GM18498 (cell line): ENCODE measurements around the gene LAMB4.

ENCODE experiments used
- ATAC-seq: cut with Tn5 transposase; IDR thresholded peaks from one replicate; pipeline ENCODE4 v1.9.1; 2021; ENCODE audit warnings: mild to moderate bottlenecking, moderate library complexity; ENCODE audit not compliant: unreplicated experiment

The LAMB4 gene

GRCh38 chr7:107999779-108000560, 130.2 kb downstream of the LAMB4 start:
- ATAC-seq: no peak

DNA sequence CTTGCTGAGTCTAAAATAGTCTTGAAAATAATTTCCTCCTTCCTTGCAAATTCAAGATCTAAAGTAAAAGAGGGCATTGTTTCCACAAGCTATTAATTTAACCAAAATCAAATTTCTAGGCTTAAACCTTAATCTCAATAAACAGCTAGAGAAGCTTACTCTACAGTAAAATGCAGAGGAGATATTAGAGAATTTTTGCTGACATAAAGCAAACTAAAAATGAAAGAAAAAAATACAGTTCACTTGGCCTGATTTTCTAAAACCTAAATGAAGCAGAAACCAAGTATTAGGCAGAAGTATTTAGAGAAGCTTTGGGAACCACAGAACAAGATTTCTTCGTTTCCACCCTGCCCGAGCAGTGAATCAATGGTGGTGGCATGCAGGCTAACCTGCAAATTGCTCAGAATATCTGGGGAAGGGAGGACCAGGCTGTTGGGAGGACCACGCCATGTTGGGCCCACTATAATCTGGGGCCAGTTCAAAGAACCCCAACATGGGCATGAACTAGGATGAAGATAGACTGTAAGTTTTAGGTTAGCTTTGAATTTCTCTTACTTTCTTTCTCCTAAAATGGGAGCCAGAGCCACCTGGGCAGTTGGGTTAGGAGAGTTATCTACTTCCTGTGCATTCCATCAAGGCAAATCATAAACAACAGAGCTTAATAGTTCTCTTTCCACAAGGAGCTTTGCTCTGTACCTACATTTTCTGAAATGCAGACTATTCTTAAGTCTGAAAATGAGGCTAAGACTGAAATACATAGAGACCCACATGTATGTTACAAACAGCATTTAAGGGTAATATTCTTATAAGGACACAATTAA, 131.3 kb downstream of the LAMB4 start:
- no peak for ATAC-seq

DNA sequence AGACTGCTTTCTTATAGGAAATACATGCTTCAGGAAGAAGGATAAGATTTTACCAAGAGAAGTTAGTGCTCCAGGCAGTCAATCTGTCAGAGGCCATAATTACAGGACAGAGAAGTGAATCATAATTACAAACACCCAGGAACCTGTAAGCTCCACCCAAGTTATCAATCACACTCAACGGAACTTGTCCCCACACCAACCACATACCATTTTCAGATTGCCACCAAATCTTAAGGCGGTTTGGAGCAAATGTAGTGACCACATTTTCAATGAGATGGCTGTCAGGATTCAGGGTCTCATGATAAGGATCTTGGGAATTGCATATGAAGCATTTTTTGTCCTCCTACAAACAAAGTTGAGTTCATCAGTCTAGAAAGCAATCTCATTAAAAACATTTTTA, 132.0 kb downstream of the LAMB4 start:
- no peak for ATAC-seq

GRCh38 chr7:107996072-107996882, 133.9 kb downstream of the LAMB4 start:
- no peak for ATAC-seq

- no peak for ATAC-seq
Measured at GRCh38 chr7:107995184-107996071, 134.7 kb downstream of the LAMB4 start.

DNA sequence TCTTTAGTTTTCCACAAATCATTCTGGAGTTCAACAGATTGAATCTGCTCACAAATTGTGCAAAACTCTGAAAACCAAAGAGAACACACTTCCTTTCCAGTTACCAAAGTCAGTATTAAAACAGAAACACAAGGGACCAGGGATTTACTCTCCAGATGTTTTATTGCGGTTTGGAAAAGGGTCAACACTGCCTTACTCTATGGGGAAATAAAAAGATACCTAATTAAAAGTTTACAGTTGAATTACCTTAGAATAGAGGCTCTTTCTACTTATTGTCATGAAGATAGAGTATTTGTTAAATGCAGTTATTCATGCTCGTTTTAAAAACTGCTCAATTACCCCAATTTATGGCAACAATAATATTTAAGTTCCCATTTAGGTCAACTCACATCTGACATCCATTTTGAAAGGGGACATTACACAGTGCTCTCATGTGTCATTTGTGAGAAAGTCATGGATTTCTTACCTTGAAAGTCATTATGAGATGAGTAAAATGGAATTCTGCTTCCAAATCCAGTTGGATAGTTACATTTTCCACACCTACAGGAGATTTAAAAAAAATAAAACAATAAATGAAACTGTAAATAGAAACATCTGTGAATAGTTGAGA, 135.6 kb downstream of the LAMB4 start:
- no peak for ATAC-seq

- no peak for ATAC-seq
Measured at GRCh38 chr7:107993891-107994291, 136.3 kb downstream of the LAMB4 start.

DNA sequence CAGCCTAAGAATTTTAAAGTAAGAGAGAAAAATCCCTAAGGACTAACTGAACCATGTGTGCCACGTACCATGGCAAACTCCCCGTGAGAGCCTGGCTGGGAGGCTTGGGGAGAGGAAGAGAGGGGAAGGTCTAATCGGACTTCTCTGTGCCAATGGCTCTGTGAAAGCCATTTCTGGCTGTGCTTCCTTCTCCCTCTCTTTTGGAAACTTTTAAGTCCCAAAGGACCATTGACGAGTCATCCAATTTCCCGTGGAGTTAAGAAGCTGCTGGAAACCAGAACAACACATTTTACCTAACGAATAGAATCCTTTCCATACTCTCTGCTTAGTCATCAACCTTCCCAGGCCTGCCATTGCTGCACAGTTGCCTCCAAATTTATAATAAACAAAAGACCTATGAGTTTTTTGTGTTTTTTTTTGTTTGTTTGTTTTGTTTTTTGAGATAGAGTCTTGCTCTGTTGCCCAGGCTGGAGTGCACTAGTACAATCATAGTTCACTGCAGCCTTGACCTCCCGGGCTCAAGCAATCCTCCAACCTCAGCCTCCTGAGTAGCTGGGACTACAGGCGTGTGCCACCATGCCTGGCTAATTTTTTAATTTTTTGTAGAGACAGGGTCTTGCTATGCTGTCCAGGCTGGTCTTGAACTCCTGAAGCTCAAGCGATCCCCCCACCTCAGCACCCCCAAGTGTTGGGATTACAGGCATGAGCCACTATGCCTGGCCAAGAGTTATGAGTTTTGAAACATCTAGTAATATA, 140.4 kb downstream of the LAMB4 start:
- no peak for ATAC-seq

- no peak for ATAC-seq
Measured at GRCh38 chr7:107982918-107983389, 147.2 kb downstream of the LAMB4 start.

DNA sequence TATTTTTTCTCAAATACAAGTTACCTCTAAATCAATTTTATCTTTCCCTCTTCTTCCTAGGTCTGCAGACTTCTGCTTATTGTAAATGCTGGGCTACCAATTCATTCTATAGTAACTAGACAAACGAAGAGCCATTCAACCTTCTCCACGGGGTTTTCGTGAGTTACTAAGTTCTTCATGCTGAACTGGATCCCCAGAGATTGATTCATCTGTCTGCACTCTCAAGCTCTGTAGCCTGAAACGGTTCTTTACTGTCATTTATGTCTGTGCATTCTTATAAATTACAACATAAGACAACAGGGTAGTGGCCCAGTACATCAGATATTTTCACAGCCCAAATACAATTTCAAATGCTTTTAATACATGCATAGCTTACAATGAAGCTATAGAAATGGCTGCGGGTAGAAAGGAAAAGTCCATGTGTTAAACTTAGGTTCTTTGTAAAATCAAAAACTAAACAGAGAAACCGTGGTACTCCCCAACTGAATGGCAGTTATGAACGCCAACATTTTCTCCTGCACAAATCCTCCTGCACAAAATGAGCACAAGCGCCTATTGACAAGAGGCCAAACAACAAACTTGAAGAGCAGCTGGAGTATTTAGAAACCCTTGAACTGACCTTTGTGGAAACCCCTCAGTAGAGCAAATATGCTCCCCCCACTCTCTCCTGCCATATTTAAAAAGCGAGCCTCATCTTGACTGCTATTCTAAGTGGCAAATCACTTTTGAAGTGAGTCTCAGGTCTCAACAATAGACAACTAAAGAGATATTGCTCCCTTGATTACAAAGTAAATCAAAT, 147.9 kb downstream of the LAMB4 start:
- ATAC-seq: no peak

DNA sequence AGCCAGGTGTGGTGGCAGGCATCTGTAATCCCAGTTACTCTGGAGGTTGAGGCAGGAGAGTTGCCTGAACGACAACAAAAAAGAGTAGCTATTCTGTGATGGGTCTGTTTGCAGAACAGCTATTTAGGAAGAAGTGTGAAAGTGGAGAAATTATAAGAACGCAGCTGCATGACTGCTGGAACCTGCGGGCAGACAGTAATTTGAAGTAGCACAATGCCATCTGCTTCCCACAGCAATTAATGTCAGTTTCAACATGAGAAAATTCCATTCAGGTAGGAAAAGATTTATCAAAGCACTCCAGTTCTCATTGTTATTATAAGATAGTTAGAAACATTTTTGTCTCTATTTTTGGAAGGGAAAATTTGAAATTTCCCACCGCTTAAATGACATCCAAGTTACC, 148.7 kb downstream of the LAMB4 start:
- no peak for ATAC-seq

GRCh38 chr7:107980671-107981190, 149.4 kb downstream of the LAMB4 start:
- no peak for ATAC-seq

GRCh38 chr7:107980171-107980570, 150.0 kb downstream of the LAMB4 start:
- ATAC-seq: no peak

DNA sequence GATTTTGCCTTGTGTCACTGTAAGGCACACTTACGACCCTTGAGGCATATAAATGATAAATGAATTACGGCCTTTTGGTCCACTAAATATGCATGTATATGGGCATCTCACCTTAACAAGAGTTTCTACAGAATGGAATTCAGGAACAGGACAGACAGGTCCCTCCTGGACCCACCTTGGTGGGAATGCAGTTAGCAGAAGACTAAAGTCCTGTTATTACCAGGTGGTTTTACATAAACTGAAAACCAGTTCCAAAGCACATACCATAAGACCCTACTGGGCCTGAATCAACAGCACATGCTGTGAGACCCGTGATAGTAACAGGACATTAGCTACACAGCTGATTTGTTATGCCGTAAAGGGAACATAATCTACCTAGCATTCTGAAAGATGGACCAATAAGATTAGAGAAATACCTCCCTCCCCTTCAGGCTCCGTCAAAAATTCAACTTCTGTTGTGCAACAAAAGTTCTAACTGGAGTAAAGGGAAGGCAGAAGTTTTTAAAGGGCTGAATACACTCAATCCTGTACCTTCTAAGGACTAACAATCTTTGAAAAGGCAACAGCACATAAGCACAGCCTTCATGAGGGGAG, 151.2 kb downstream of the LAMB4 start:
- no peak for ATAC-seq

GRCh38 chr7:107977048-107977447, 153.1 kb downstream of the LAMB4 start:
- no peak for ATAC-seq

DNA sequence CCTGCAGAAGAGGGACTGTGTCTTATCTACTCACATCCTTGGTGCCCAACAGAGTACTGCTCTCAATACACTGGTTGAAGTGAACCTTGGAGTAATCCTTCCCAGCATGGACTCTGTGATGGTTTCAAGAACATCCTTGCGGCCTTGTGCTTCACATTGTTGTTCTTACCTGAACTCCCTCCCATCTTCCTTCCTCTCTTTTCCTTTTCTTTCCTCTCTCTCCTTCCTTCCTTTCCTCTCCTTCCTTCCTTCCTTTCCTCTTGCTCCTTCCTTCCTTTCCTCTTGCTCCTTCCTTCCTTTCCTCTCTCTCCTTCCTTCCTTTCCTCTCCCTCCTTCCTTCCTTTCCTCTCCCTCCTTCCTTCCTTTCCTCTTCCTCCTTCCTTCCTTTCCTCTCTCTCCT, 153.5 kb downstream of the LAMB4 start:
- ATAC-seq: no peak

DNA sequence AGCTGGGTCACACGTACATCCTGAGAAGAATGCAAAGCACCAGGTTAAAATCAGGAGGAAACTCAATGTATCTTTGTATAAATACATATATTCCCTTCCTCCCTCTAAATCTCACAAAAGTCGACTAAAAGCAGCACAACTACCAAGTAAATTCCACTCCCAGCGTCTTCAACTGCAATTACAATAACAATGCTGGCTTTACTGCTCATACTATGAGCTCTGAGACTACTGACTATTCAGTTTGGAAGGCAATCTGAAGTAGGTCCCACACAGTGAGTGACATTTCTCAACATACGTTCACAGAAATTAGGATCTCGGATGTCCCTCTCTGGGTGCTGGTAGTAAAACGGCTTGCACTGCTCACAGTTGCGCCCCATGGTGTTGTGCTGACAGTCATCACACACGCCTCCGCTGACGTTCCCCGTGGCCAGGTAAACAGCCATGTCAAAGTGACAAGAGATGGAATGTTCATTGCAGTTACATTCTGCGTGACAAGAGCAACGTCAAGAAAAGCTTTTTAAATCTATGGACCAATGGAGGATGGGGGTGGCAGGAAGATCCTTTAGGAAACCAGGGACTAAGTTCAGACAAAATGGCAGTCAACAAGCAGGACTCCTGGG, 154.7 kb downstream of the LAMB4 start:
- no peak for ATAC-seq
